GM18520 (cell line): ENCODE measurements around the gene SEMA4G.

Experiments
- ATAC-seq: cut with Tn5 transposase; IDR thresholded peaks from one replicate; pipeline ENCODE4 v1.9.1; 2021; ENCODE audit not compliant: unreplicated experiment

Gene SEMA4G

GRCh38 chr10:100986952-100987684, 17.8 kb downstream of the SEMA4G start, which contains the start of the genes MRPL43 and TWNK:
TSS of gene MRPL43 (minus strand) at chr10:100987497. CDS start at chr10:100987443, 54 bp downstream.
TSS of gene TWNK (plus strand) at chr10:100987543. CDS start at chr10:100988211, 668 bp downstream.
- ATAC-seq: peak; percentile 39

GRCh38 chr10:100987685-100988049, 18.4 kb downstream of the SEMA4G start:
- no peak for ATAC-seq

GRCh38 chr10:100988166-100988565, 18.9 kb downstream of the SEMA4G start:
- ATAC-seq: no peak

GRCh38 chr10:100989088-100989487, 19.8 kb downstream of the SEMA4G start:
- no peak for ATAC-seq

GRCh38 chr10:100993986-100994708, 24.8 kb downstream of the SEMA4G start:
- no peak for ATAC-seq

- no peak for ATAC-seq
Observed at GRCh38 chr10:100995181-100995580, 25.9 kb downstream of the SEMA4G start.

GRCh38 chr10:100996678-100997359, 27.5 kb downstream of the SEMA4G start:
- ATAC-seq: no peak

- peak; percentile 31 for ATAC-seq
Observed at GRCh38 chr10:100997360-100998182, 28.3 kb downstream of the SEMA4G start.

- no peak for ATAC-seq
Observed at GRCh38 chr10:100998183-100998990, 29.1 kb downstream of the SEMA4G start.

GRCh38 chr10:100998991-100999741, 29.9 kb downstream of the SEMA4G start:
- ATAC-seq: peak; percentile 33

GRCh38 chr10:100999742-101000126, 30.4 kb downstream of the SEMA4G start, which contains the start of gene LZTS2:
TSS of gene LZTS2 (plus strand) at chr10:100999808. CDS start at chr10:101002539, 2,731 bp downstream.
- no peak for ATAC-seq

GRCh38 chr10:101000127-101000914, 31.0 kb downstream of the SEMA4G start:
- no peak for ATAC-seq

- ATAC-seq: no peak
Observed at GRCh38 chr10:101000915-101001658, 31.8 kb downstream of the SEMA4G start.

GRCh38 chr10:101001659-101002035, 32.3 kb downstream of the SEMA4G start:
- no peak for ATAC-seq

- ATAC-seq: no peak
Observed at GRCh38 chr10:101002456-101002855, 33.2 kb downstream of the SEMA4G start.

GRCh38 chr10:101003639-101004206, 34.4 kb downstream of the SEMA4G start:
- ATAC-seq: no peak

GRCh38 chr10:101005361-101005760, 36.1 kb downstream of the SEMA4G start:
- ATAC-seq: no peak
